Activated CD8-positive, alpha-beta memory T cell treated with anti-CD3 and anti-CD28 coated beads for 4 hours (primary cell): ENCODE measurements around the gene TAS2R8.
"Not testable (repeated sequence)": the region's sequence is repeated elsewhere in the genome, so short reads cannot be mapped to it uniquely, and the experiment has no call there.

Source experiments
- DNase-seq, 2 donors: peaks; one replicate each; pipeline ENCODE4 v3.0.0-alpha.2; 2020; ENCODE audit warnings: low read depth in 2 of 2

TAS2R8 gene

GRCh38 chr12:10807186-10807585 lies at the start of gene TAS2R8:
TSS of gene TAS2R8 (minus strand) at chr12:10807286. CDS start at chr12:10806980, 306 bp downstream.
- no peak for DNase-seq

GRCh38 chr12:10855807-10856206 lies 48.7 kb upstream of the TAS2R8 start:
- no peak for DNase-seq

- DNase-seq, result no peak
Observed at GRCh38 chr12:10853776-10854175, 46.7 kb upstream of the TAS2R8 start.

- DNase-seq, result no peak
Observed at GRCh38 chr12:10851243-10851858, 44.3 kb upstream of the TAS2R8 start.

- no peak for DNase-seq
Observed at GRCh38 chr12:10849425-10849878, 42.4 kb upstream of the TAS2R8 start, which contains the start of gene PRR4. TSS of gene PRR4 (minus strand) at chr12:10849475. CDS start at chr12:10849437, 38 bp downstream.

GRCh38 chr12:10847744-10848143 lies 40.7 kb upstream of the TAS2R8 start:
- DNase-seq, result no peak

- no peak for DNase-seq
Observed at GRCh38 chr12:10842862-10843261, 35.8 kb upstream of the TAS2R8 start.

GRCh38 chr12:10838461-10838860 lies 31.4 kb upstream of the TAS2R8 start:
- no peak for DNase-seq

GRCh38 chr12:10829994-10830393 lies 22.9 kb upstream of the TAS2R8 start:
- no peak for DNase-seq

- DNase-seq, result no peak
Observed at GRCh38 chr12:10826258-10826657, 19.2 kb upstream of the TAS2R8 start, which contains the start of gene TAS2R10. TSS of gene TAS2R10 (minus strand) at chr12:10826358. CDS start at chr12:10826269, 89 bp downstream.

GRCh38 chr12:10824957-10825356 lies 17.9 kb upstream of the TAS2R8 start:
- DNase-seq, result no peak

GRCh38 chr12:10811883-10812536 lies 4.9 kb upstream of the TAS2R8 start:
- DNase-seq, result no peak

GRCh38 chr12:10810068-10810467 lies 3.0 kb upstream of the TAS2R8 start, which contains the start of gene TAS2R9:
TSS of gene TAS2R9 (minus strand) at chr12:10810168. CDS start at chr12:10810075, 93 bp downstream.
- no peak for DNase-seq

- DNase-seq, result no peak
Observed at GRCh38 chr12:10802587-10802986, 4.5 kb downstream of the TAS2R8 start, which contains the start of gene TAS2R7. TSS of gene TAS2R7 (minus strand) at chr12:10802627. CDS start at chr12:10802570, 57 bp downstream.

- no peak for DNase-seq
Observed at GRCh38 chr12:10801741-10802140, 5.3 kb downstream of the TAS2R8 start.

- no peak for DNase-seq
Observed at GRCh38 chr12:10794222-10794621, 12.9 kb downstream of the TAS2R8 start.

GRCh38 chr12:10791769-10792168 lies 15.3 kb downstream of the TAS2R8 start:
- not testable (repeated sequence) for DNase-seq

GRCh38 chr12:10783252-10783651 lies 23.8 kb downstream of the TAS2R8 start:
- no peak for DNase-seq

GRCh38 chr12:10779103-10779502 lies 28.0 kb downstream of the TAS2R8 start:
- no peak for DNase-seq

GRCh38 chr12:10771132-10771733 lies 35.9 kb downstream of the TAS2R8 start:
- DNase-seq, result no peak

GRCh38 chr12:10759657-10760056 lies 47.4 kb downstream of the TAS2R8 start:
- DNase-seq, result no peak

- no peak for DNase-seq
Observed at GRCh38 chr12:10756194-10756593, 50.9 kb downstream of the TAS2R8 start.
